ENCODE measurements around the gene FRMD6.
"Not testable (repeated sequence)": the region's sequence is repeated elsewhere in the genome, so short reads cannot be mapped to it uniquely, and the experiment has no call there.

The FRMD6 gene

DNA sequence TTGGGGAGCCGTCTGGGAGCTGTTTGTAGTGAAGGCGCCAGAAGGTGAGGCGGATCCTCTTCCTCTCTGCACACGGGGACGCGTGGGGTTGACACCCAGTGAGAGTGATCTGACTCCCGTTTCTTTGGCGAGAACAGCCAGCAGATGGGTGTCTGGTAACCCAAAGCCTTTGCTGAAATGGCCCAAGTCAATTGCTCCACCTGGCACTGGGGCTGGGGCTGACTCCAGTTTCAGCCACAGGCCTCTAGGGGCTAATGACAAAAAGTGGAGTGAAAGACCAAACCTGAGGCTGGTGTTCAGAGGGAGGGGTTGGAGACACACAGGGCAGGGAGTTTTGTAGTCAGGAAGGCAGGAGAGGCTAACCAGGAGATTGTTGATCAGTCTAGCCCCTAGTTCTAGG is 87.0 kb downstream of the FRMD6 start:
- TF ChIP-seq, protein P1, sequence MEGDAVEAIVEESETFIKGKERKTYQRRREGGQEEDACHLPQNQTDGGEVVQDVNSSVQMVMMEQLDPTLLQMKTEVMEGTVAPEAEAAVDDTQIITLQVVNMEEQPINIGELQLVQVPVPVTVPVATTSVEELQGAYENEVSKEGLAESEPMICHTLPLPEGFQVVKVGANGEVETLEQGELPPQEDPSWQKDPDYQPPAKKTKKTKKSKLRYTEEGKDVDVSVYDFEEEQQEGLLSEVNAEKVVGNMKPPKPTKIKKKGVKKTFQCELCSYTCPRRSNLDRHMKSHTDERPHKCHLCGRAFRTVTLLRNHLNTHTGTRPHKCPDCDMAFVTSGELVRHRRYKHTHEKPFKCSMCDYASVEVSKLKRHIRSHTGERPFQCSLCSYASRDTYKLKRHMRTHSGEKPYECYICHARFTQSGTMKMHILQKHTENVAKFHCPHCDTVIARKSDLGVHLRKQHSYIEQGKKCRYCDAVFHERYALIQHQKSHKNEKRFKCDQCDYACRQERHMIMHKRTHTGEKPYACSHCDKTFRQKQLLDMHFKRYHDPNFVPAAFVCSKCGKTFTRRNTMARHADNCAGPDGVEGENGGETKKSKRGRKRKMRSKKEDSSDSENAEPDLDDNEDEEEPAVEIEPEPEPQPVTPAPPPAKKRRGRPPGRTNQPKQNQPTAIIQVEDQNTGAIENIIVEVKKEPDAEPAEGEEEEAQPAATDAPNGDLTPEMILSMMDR (IDR thresholded peaks at IDR 0.05; ENCODE audit: extremely low read depth, insufficient read depth, missing control alignments) = no peak
- in situ Hi-C loops (cut with MboI; ENCODE audit: low pct_unique_long_range_greater_than_20kb, low sequenced_read_pairs, unreplicated experiment) = no loop called here
- peak; percentile 17 for DNase-seq (ENCODE audit: low spot score)

DNA sequence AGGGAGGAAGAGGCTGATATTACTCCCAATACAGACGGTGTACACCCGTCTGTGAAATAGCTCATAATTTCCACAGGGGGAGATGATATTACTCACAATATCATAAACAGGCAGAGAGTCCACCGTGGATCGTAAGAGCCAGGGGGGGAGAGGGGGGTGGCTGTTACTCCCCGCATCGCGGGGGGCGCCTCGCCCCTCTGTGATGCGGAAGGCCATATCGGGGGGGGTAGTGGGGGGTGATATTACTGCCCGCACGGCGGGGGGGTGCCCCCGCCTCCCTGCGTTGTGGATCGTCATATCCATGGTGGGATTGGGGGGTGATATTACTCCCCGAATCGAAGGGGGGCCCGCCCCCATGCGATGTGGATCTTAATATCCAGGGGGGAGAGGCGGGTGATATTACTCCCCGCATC is 91.9 kb downstream of the FRMD6 start:
- in situ Hi-C loops (cut with MboI; ENCODE audit: low pct_unique_long_range_greater_than_20kb, low sequenced_read_pairs, unreplicated experiment) = no loop called here
- no peak for DNase-seq (ENCODE audit: low spot score)
- TF ChIP-seq, protein P1 (IDR thresholded peaks at IDR 0.05; ENCODE audit: extremely low read depth, insufficient read depth, missing control alignments) = no peak

DNA sequence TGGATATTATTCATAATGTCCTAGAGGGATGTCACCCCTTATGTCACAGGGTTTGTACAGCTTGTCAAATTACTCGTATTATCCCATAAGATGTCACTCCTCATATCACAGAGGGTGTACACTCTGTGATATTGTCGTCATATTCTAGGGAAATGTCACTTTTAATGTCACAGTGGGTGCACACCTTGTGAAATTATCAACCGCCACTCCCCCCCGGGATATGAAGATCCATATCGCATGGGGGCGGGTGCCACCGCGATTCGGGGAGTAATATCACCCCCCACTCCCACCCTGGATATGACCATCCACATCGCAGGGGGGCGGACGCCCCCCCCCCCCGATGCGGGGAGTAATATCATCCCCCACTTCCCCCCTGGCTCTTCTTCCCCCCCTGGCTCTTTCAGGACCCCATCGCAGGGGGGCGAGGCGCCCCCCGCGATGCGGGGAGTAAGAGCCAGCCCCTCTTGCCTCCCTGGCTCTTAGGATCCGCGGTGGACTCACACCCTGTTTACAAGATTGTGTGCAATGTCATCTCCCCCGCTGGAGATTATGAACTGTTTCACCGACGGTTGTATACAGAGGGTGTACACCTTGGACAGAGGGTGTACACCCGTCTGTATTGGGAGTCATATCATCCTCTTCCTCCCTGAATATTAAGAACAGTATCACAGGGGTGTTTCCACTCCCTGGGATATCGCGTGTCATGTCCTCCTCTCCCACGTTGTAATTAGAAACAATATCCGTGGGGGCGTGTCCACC is 92.8 kb downstream of the FRMD6 start:
- in situ Hi-C loops (cut with MboI; ENCODE audit: low pct_unique_long_range_greater_than_20kb, low sequenced_read_pairs, unreplicated experiment) = no loop called here
- TF ChIP-seq, protein P1 (IDR thresholded peaks at IDR 0.05; ENCODE audit: extremely low read depth, insufficient read depth, missing control alignments) = no peak
- no peak for DNase-seq (ENCODE audit: low spot score)

GRCh38 chr14:51746823-51747222 is 95.1 kb downstream of the FRMD6 start:
- DNase-seq (ENCODE audit: low spot score); in situ Hi-C loops (cut with MboI; ENCODE audit: low pct_unique_long_range_greater_than_20kb, low sequenced_read_pairs, unreplicated experiment): not testable (repeated sequence)

DNA sequence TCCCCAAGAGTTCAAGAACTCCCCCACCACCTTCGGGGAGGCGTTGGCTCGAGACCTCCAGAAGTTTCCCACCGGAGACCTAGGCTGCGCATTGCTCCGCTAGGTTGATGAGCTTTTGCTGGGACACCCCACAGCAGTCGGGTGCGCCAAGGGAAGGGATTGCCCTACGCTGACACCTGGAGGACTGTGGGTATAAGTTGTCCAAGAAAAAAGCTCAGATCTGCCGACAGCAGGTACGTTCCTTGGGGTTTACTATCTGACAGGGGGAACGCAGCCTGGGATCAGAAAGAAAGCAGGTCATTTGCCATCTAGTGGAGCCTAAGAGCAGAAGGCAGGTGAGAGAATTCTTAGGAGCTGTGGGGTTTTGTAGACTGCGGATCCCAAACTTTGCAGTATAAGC is 98.8 kb downstream of the FRMD6 start:
- no peak for DNase-seq (ENCODE audit: low spot score)
- in situ Hi-C loops (cut with MboI; ENCODE audit: low pct_unique_long_range_greater_than_20kb, low sequenced_read_pairs, unreplicated experiment) = no loop called here
- TF ChIP-seq, protein P1 (IDR thresholded peaks at IDR 0.05; ENCODE audit: extremely low read depth, insufficient read depth, missing control alignments) = no peak

GRCh38 chr14:51751611-51752345 is 100.1 kb downstream of the FRMD6 start:
- in situ Hi-C loops (cut with MboI; ENCODE audit: low pct_unique_long_range_greater_than_20kb, low sequenced_read_pairs, unreplicated experiment); DNase-seq (ENCODE audit: low spot score): not testable (repeated sequence)

- DNase-seq (ENCODE audit: low spot score); in situ Hi-C loops (cut with MboI; ENCODE audit: low pct_unique_long_range_greater_than_20kb, low sequenced_read_pairs, unreplicated experiment): not testable (repeated sequence)
These were observed 106.0 kb downstream of the FRMD6 start for GRCh38 chr14:51757756-51758155.

- in situ Hi-C loops (cut with MboI; ENCODE audit: low pct_unique_long_range_greater_than_20kb, low sequenced_read_pairs, unreplicated experiment) = no loop called here
These were observed 108.2 kb downstream of the FRMD6 start for GRCh38 chr14:51759950-51760349.

GRCh38 chr14:51765726-51766125 is 114.0 kb downstream of the FRMD6 start:
- in situ Hi-C loops (cut with MboI; ENCODE audit: low pct_unique_long_range_greater_than_20kb, low sequenced_read_pairs, unreplicated experiment); DNase-seq (ENCODE audit: low spot score): not testable (repeated sequence)

More at GRCh38 chr14:51759950-51760349, 108.2 kb downstream of the FRMD6 start:
- no peak for DNase-seq (ENCODE audit: low spot score)
- TF ChIP-seq, protein P1 (IDR thresholded peaks at IDR 0.05; ENCODE audit: extremely low read depth, insufficient read depth, missing control alignments) = no peak

- in situ Hi-C loops (cut with MboI; ENCODE audit: low pct_unique_long_range_greater_than_20kb, low sequenced_read_pairs, unreplicated experiment); DNase-seq (ENCODE audit: low spot score): not testable (repeated sequence)
These were observed 114.9 kb downstream of the FRMD6 start for GRCh38 chr14:51766586-51766985.

DNA sequence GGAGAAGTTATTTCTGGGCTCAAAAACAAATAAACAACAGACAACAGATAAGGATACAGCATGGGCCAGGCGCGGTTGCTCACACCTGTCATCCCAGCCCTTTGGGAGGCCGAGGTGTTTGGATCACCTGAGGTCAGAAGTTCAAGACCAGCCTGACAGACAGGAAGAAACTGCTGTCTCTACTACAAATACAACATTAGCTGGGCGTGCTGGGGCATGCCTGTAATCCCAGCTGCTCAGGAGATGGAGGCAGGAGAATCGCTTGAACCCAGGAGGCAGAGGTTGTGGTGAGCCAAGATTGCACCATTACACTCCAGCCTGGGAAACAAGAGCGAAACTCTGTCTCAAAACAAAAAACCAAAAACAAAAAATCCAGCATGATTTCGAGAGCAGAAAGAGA is 117.6 kb downstream of the FRMD6 start:
- DNase-seq (ENCODE audit: low spot score); in situ Hi-C loops (cut with MboI; ENCODE audit: low pct_unique_long_range_greater_than_20kb, low sequenced_read_pairs, unreplicated experiment): not testable (repeated sequence)

Data from GM13977 (cell line).